22Rv1 (cell line): Measurements from ENCODE around the gene WDFY2.

Experiments used
- H3K27ac ChIP-seq: fragments of 450-650 bp; 2 replicates; pipeline ENCODE4 v1.5.1; 2017
- ZFX ChIP-seq: fragments of 450-650 bp; IDR thresholded peaks from 2 replicates; pipeline ENCODE4 v1.6.1; 2017; ENCODE audit warnings: antibody characterized with exemption, borderline replicate concordance
- TF ChIP-seq, protein P1 (sequence below): fragments of 450-650 bp; IDR thresholded peaks from 2 replicates; pipeline ENCODE4 v1.5.1; 2017; ENCODE audit warnings: mild to moderate bottlenecking

WDFY2 gene

GRCh38 chr13:51628059-51628852 is 44.0 kb downstream of the WDFY2 start:
- H3K27ac ChIP-seq, result no peak overlapping the region
- TF ChIP-seq, protein P1, sequence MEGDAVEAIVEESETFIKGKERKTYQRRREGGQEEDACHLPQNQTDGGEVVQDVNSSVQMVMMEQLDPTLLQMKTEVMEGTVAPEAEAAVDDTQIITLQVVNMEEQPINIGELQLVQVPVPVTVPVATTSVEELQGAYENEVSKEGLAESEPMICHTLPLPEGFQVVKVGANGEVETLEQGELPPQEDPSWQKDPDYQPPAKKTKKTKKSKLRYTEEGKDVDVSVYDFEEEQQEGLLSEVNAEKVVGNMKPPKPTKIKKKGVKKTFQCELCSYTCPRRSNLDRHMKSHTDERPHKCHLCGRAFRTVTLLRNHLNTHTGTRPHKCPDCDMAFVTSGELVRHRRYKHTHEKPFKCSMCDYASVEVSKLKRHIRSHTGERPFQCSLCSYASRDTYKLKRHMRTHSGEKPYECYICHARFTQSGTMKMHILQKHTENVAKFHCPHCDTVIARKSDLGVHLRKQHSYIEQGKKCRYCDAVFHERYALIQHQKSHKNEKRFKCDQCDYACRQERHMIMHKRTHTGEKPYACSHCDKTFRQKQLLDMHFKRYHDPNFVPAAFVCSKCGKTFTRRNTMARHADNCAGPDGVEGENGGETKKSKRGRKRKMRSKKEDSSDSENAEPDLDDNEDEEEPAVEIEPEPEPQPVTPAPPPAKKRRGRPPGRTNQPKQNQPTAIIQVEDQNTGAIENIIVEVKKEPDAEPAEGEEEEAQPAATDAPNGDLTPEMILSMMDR, result no peak
- no peak for TF ChIP-seq ZFX

DNA sequence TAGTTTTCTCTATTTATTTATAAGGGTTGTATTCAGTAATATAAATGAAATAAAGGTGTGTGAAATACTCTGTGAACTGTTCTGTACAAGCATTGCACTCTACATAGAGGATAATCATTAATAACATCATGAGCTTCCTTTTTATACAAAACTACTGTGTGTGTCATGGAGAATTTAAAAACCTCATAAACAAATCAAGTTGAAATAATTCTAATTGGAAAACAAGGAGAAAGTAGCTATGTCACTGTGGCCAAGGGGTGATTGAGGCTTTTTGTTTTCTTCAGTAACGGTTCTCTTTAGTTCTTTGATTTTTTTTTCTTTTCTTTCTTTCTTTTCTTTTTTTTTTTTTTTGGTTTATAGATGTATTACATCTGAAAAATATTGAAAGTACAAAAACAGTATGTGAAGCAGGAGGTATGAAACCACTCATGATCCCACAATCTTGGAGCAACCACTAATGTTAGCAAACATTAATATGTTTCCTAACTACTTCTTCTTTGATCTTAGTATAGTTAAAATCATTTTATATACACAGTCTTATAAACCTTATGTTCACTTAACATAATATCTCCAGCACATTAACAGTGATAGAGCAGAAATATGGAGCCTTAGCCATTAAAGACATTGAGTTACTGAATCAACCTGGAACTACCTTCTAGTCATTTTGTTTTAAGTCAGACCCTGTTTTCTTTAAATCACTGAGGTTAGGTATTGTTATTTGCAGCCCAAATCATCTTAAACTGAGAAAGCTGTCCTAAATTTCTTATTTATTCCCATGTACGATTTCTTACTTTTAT is 45.4 kb downstream of the WDFY2 start:
- TF ChIP-seq, protein P1, result no peak
- no peak for TF ChIP-seq ZFX

DNA sequence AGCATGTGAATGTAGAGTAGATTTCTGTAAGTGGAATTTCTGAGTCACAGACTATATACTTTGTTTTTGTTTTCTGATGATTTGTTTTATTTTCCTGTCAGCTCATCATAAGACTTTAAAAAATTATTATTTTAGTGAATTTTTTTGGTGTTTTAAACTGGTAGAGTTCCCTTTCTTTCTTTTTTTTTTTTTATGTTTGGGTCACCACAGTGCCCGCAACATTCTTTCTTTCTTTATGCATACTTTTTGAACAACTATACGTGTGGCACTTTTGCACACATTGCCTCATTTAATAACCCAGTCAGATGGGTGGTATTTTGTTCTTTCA is 46.0 kb downstream of the WDFY2 start:
- no peak overlapping the region for H3K27ac ChIP-seq

More for the DNA sequence above, 45.4 kb downstream of the WDFY2 start:
- H3K27ac ChIP-seq, result no peak overlapping the region

DNA sequence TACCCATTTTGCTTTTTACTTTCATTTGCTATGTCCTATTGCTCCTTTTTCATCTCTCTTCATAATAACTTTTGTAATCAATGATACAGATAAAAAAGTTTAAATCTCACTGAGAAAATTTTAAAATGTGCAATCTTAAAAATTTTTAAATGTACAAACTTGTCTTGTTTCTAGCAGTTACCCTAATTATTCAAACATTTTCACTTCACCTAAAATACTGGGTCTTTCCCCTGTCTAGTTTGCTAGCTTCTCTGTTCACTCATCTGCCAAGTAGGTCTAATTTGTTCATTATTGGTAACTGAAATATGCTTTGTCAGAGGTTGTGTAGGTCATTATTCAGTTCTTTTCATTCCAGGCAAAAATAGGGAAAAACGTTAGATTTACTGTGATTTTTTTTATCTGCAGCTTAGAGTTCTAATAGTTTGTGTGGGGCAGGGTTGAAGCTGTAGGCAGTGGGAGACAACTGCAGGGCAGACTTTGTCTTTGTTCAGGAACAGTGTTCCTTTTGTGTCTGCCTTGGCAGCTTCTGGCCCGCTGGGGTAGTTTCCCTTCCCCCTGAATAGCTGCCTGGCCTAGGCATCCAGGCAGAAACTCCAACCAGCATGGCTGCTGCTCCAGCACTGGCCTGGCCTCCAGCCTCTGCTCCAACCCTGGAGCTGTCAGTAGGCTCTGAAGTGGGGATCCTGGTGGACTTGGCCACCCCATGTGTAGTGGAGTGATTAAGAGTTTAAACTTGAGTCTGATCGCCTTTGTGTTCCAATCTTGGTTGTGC is 48.5 kb downstream of the WDFY2 start:
- TF ChIP-seq, protein P1, result no peak
- no peak for TF ChIP-seq ZFX
- no peak overlapping the region for H3K27ac ChIP-seq

More for the DNA sequence above, 46.0 kb downstream of the WDFY2 start:
- TF ChIP-seq ZFX, result no peak
- TF ChIP-seq, protein P1, result no peak

- TF ChIP-seq ZFX, result no peak
- H3K27ac ChIP-seq, result peak overlapping the region; percentile 70
Measured at GRCh38 chr13:51635137-51635878, 51.0 kb downstream of the WDFY2 start.

DNA sequence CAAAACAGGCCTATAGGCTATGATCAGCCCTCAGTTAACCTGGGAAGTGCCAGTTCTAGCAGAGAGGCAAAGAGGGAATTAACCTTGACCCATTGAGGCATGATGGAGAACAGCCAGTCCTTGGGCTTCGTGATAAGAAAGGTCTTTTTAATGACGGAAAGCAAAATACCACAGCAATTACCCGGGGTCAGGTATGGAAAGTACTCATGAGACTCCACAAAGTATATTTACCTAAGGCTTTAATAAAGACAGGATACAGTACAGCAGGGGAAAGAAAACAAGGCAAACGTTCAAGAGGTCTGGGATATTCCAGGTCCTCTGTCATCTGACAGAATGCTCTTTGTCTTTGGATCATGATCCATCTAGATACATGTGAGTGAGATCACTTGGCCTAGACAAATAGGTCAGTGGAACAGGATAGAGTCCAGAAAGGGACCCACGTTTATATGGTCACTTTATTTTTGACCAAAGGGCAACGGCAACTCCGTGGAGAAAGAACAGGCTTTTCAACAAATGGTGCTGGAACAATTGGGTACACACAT is 52.2 kb downstream of the WDFY2 start:
- H3K27ac ChIP-seq, result peak overlapping the region; percentile 70
- TF ChIP-seq, protein P1, result no peak
- TF ChIP-seq ZFX, result no peak

DNA sequence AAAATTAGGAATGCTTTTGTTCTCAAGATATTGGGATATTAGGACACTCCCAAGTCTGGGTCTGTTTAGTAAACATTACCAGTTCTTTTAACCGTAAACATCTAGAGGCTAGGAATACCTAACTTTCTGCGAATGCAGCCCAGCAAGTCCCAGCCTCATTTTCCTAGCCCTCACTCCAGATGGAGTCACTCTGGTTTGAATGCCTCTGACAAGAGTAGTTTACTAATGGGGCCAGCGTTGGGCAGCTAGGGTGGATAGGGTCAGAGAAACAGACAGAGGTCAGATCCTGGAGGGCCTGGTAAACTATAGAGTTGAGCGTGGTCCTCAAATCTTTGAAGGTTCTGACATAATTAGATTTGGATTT is 53.6 kb downstream of the WDFY2 start:
- TF ChIP-seq ZFX, result no peak
- TF ChIP-seq, protein P1, result no peak
- H3K27ac ChIP-seq, result no peak overlapping the region
